Endothelial cell (in vitro differentiated cells): ENCODE measurements around the gene LPP. TPM values are rescaled to one million over a fixed set of nuclear protein-coding genes. Genes with fewer than 3 reads are reported as not detected.

Experiments
- DNase-seq: peaks from one replicate; pipeline ENCODE4 v3.0.0; 2021; ENCODE audit warnings: low spot score
- H3K27ac Mint-ChIP-seq: one replicate; pipeline ENCODE4 v1.8.0; 2021; ENCODE audit warnings: mixed read lengths, inconsistent platforms; ENCODE audit not compliant: unreplicated experiment
- H3K27me3 Mint-ChIP-seq: one replicate; pipeline ENCODE4 v1.8.0; 2021; ENCODE audit warnings: mild to moderate bottlenecking, moderate library complexity, mixed read lengths, inconsistent platforms; ENCODE audit not compliant: unreplicated experiment
- H3K36me3 Mint-ChIP-seq: one replicate; pipeline ENCODE4 v1.8.0; 2021; ENCODE audit warnings: mild to moderate bottlenecking, low read depth, mixed read lengths, inconsistent platforms; ENCODE audit not compliant: unreplicated experiment
- H3K4me1 Mint-ChIP-seq: one replicate; pipeline ENCODE4 v1.8.0; 2021; ENCODE audit warnings: mild to moderate bottlenecking, mixed read lengths, inconsistent platforms; ENCODE audit not compliant: unreplicated experiment
- H3K4me3 Mint-ChIP-seq: one replicate; pipeline ENCODE4 v1.8.0; 2021; ENCODE audit warnings: mild to moderate bottlenecking, mixed read lengths, inconsistent platforms; ENCODE audit not compliant: unreplicated experiment
- H3K9me3 Mint-ChIP-seq: one replicate; pipeline ENCODE4 v1.8.0; 2021; ENCODE audit warnings: mixed read lengths, inconsistent platforms; ENCODE audit not compliant: unreplicated experiment
- CTCF ChIP-seq: fragments of 200-600 bp; sonication (generic); IDR thresholded peaks from one replicate; pipeline ENCODE4 v1.5.0; 2021; ENCODE audit warnings: antibody characterized with exemption; ENCODE audit not compliant: unreplicated experiment
- total RNA-seq: library from RNA; stranded (reverse); fragmentation: NEBNext Ultra II Directional; extraction: Animal tissue kit (Norgen Biotek cat#: 25700); gene quantifications from one replicate; pipeline ENCODE4 v1.2.1, GENCODE V29; 2021; ENCODE audit not compliant: unreplicated experiment

LPP gene
- total RNA-seq, 1 donor from 2014 or later: 181 TPM

- H3K9me3 Mint-ChIP-seq: no peaks in the 10 kb centered on the region
- no peak overlapping the region for H3K4me3 Mint-ChIP-seq
- DNase-seq: no peak
- no peaks in the 10 kb centered on the region for H3K27me3 Mint-ChIP-seq
- peaks cover 8% of the 10 kb centered on the region for H3K4me1 Mint-ChIP-seq
- no peak overlapping the region for H3K27ac Mint-ChIP-seq
- peaks cover 9% of the 10 kb centered on the region for H3K36me3 Mint-ChIP-seq
- TF ChIP-seq CTCF: no peak
Observed at GRCh38 chr3:188220988-188221818, 67.2 kb downstream of the LPP start.

- H3K27ac Mint-ChIP-seq: no peak overlapping the region
- no peaks in the 10 kb centered on the region for H3K27me3 Mint-ChIP-seq
- peaks cover 26% of the 10 kb centered on the region for H3K36me3 Mint-ChIP-seq
- no peaks in the 10 kb centered on the region for H3K9me3 Mint-ChIP-seq
- peaks cover 12% of the 10 kb centered on the region for H3K4me1 Mint-ChIP-seq
- TF ChIP-seq CTCF: no peak
- DNase-seq: no peak
- H3K4me3 Mint-ChIP-seq: no peak overlapping the region
Observed at GRCh38 chr3:188223936-188224335, 70.0 kb downstream of the LPP start.

- TF ChIP-seq CTCF: no peak
- no peak for DNase-seq
- Mint-ChIP-seq H3K27ac (no peak overlapping the region), H3K4me1 (peaks cover 19% of the 10 kb centered on the region), H3K4me3 (no peak overlapping the region), H3K9me3 (no peaks in the 10 kb centered on the region), H3K36me3 (peaks cover 22% of the 10 kb centered on the region), H3K27me3 (peaks cover 2% of the 10 kb centered on the region)
Observed at GRCh38 chr3:188227442-188227841, 73.5 kb downstream of the LPP start.

GRCh38 chr3:188229177-188229576 is 75.2 kb downstream of the LPP start:
- Mint-ChIP-seq H3K4me1 (peaks cover 19% of the 10 kb centered on the region), H3K4me3 (peak overlapping the region; percentile 51), H3K9me3 (no peaks in the 10 kb centered on the region), H3K36me3 (peaks cover 22% of the 10 kb centered on the region), H3K27me3 (peaks cover 2% of the 10 kb centered on the region), H3K27ac (peak overlapping the region; percentile 61)
- no peak for DNase-seq
- TF ChIP-seq CTCF: no peak

- Mint-ChIP-seq H3K27me3 (peaks cover 2% of the 10 kb centered on the region), H3K9me3 (no peaks in the 10 kb centered on the region), H3K36me3 (peaks cover 22% of the 10 kb centered on the region), H3K4me3 (no peak overlapping the region), H3K27ac (peak overlapping the region; percentile 61), H3K4me1 (peaks cover 19% of the 10 kb centered on the region)
- DNase-seq: no peak
- no peak for TF ChIP-seq CTCF
Observed at GRCh38 chr3:188229726-188230125, 75.8 kb downstream of the LPP start.
